K562 (cell line): ENCODE data around the gene MIB2. TPM values are rescaled to one million over a fixed set of nuclear protein-coding genes. Genes with fewer than 3 reads are reported as not detected.
A peak's percentile ranks its signal among the peaks of the same experiment; 100 is the strongest.

ENCODE experiments used
- ATAC-seq: fragments of 200-7000 bp; cut with Tn5 transposase; 3 replicates; pipeline ENCODE4 v1.9.1; 2020; ENCODE audit warnings: moderate library complexity
- BruUV-seq: library from RNA; stranded (reverse); fragments of 400-500 nt; replicated peaks from 2 replicates; lab custom pipeline; 2021; lab: Mats Ljungman, UMichigan
- CTCF ChIA-PET: fragments of 300-600 bp; formaldehyde crosslinking; extraction: SDS; loops from one replicate; lab custom pipeline; 2021; ENCODE audit warnings: low intra/inter-chr PET ratio; lab: Yijun Ruan, JAX
- POLR2A ChIA-PET: fragments of 300-600, 350-650 bp; sonication (Branson Sonifier 250); formaldehyde crosslinking; extraction: SDS; loops from one replicate; lab custom pipeline; 2021; ENCODE audit warnings: antibody characterized with exemption, inconsistent platforms; lab: Yijun Ruan, JAX
- DNase-seq, 4 experiments: peaks; one replicate each; pipeline versions ENCODE4 v3.0.0 to v3.0.0-alpha.2; 2011 to 2018; ENCODE audit warnings: low spot score in 3 of 4, mixed read lengths in 3 of 4; ENCODE audit errors: extremely low read depth in 1 of 4
- FAIRE-seq: peaks from 2 replicates; lab custom pipeline; 2011; peaks lifted over from hg19 to GRCh38; lab: Jason Lieb, UNC
- H2AFZ ChIP-seq: 2 replicates; pipeline ENCODE4 v1.6.0; 2011; ENCODE audit warnings: low read depth, low read length, control low read depth, inconsistent platforms
- H3K27ac ChIP-seq: fragments of 200-600 bp; 3 replicates; pipeline ENCODE4 v1.8.0; 2011; ENCODE audit warnings: low read depth, mild to moderate bottlenecking, control low read depth, inconsistent platforms, low read length, moderate library complexity, mixed read lengths; ENCODE audit errors: extremely low read depth
- H3K27me3 ChIP-seq, 2 experiments: fragments of 300-600 bp in 1 of 2; 2 replicates in 1 of 2; 3 replicates in 1 of 2; pipeline versions ENCODE4 v1.6.0 to v1.8.0; 2011; ENCODE audit warnings: inconsistent platforms in 2 of 2, low read length in 2 of 2, mild to moderate bottlenecking in 1 of 2, mixed read lengths in 1 of 2, moderate library complexity in 1 of 2; ENCODE audit not compliant: control insufficient read depth in 2 of 2, insufficient read depth in 2 of 2
- H3K36me3 ChIP-seq: fragments of 300-600 bp; 3 replicates; pipeline ENCODE4 v1.8.0; 2011; ENCODE audit warnings: mild to moderate bottlenecking, low read length, inconsistent platforms; ENCODE audit not compliant: control insufficient read depth, insufficient read depth
- H3K4me1 ChIP-seq, 2 experiments: fragments of 200-600 bp in 1 of 2; replicated peaks in 1 of 2; 2 replicates in 1 of 2; 3 replicates in 1 of 2; pipeline versions ENCODE4 v1.5.1 to v1.8.0; 2011; ENCODE audit warnings: inconsistent platforms in 2 of 2, low read length in 2 of 2, mild to moderate bottlenecking in 1 of 2, mixed read lengths in 1 of 2, moderate library complexity in 1 of 2; ENCODE audit not compliant: control insufficient read depth in 2 of 2, insufficient read depth in 2 of 2
- H3K4me2 ChIP-seq: 2 replicates; pipeline ENCODE4 v1.6.1; 2011; ENCODE audit warnings: low read length, control low read depth, inconsistent platforms, mixed read lengths; ENCODE audit not compliant: insufficient read depth
- H3K4me3 ChIP-seq: fragments of 200-600 bp; sonication (generic), shearing (Covaris generic); 2 replicates; pipeline ENCODE4 v1.5.1; 2016; ENCODE audit warnings: control low read depth, inconsistent platforms
- H3K79me2 ChIP-seq: fragments of 200-600 bp; 3 replicates; pipeline ENCODE4 v1.8.0; 2011; ENCODE audit warnings: low read length, inconsistent platforms; ENCODE audit not compliant: control insufficient read depth, insufficient read depth
- H3K9ac ChIP-seq, 2 experiments: 2 replicates each; pipeline versions ENCODE4 v1.6.0 to v1.6.1; 2011; ENCODE audit warnings: low read depth in 2 of 2, low read length in 2 of 2, control low read depth in 1 of 2, inconsistent platforms in 1 of 2, mild to moderate bottlenecking in 1 of 2, mixed read lengths in 1 of 2; ENCODE audit not compliant: insufficient read depth in 1 of 2
- H3K9me1 ChIP-seq: one replicate; pipeline ENCODE4 v1.6.0; 2011; ENCODE audit warnings: inconsistent platforms, mild to moderate bottlenecking, low read length, moderate library complexity; ENCODE audit not compliant: control insufficient read depth, insufficient read depth
- H3K9me3 ChIP-seq: replicated peaks from 2 replicates; pipeline ENCODE4 v1.5.1; 2011; ENCODE audit warnings: low read depth, low read length, inconsistent platforms; ENCODE audit not compliant: control insufficient read depth, insufficient read depth
- H4K20me1 ChIP-seq: replicated peaks from 2 replicates; pipeline ENCODE4 v1.6.1; 2011; ENCODE audit warnings: low read length, inconsistent platforms, mixed read lengths; ENCODE audit not compliant: control insufficient read depth, insufficient read depth
- HCFC1 ChIP-seq: IDR thresholded peaks from 2 replicates; pipeline ENCODE4 v1.6.1; 2012; ENCODE audit warnings: low read depth, low read length, improper control_type of control experiment
- HNRNPL ChIP-seq: fragments of 200-400 bp; formaldehyde crosslinking; IDR thresholded peaks from 2 replicates; pipeline ENCODE4 v1.6.1; 2017; ENCODE audit warnings: low read depth, mild to moderate bottlenecking, low read length
- HNRNPUL1 ChIP-seq: fragments of 200-400 bp; formaldehyde crosslinking; IDR thresholded peaks from 2 replicates; pipeline ENCODE4 v1.6.1; 2017; ENCODE audit warnings: low read length
- LEF1 ChIP-seq: fragments of 450-650 bp; IDR thresholded peaks from 2 replicates; pipeline ENCODE4 v1.6.1; 2016; ENCODE audit warnings: mild to moderate bottlenecking
- NR2C2 ChIP-seq, 2 experiments: fragments of 200-800 bp in 1 of 2; sonication (Bioruptor generic) in 1 of 2; sonication (generic) in 1 of 2; formaldehyde crosslinking in 1 of 2; IDR thresholded peaks; 2 replicates each; pipeline versions ENCODE4 v1.6.1 to v1.8.0; 2016 to 2022; ENCODE audit warnings: mild to moderate bottlenecking in 1 of 2, missing compliant biosample characterization in 1 of 2, missing genetic modification characterization in 1 of 2, missing genetic modification reagents in 1 of 2
- RBM17 ChIP-seq: fragments of 200-400 bp; formaldehyde crosslinking; IDR thresholded peaks from 2 replicates; pipeline ENCODE4 v1.6.1; 2017; ENCODE audit warnings: low read depth, mild to moderate bottlenecking, low read length, borderline replicate concordance
- ZNF174 ChIP-seq: fragments of 250-450 bp; sonication (Bioruptor Pico); IDR thresholded peaks from 2 replicates; pipeline ENCODE4 v1.4.0; 2020; ENCODE audit warnings: mild to moderate bottlenecking
- ZNF76 ChIP-seq: fragments of 250-450 bp; sonication (Bioruptor Pico); IDR thresholded peaks from 2 replicates; pipeline ENCODE4 v1.4.0; 2020; ENCODE audit warnings: mild to moderate bottlenecking, moderate library complexity, borderline replicate concordance
- WGBS: fragments of 100-300 bp; shearing (Covaris generic); methylation state at CpG from one replicate; pipeline ENCODE4 v1.1.6; 2016; ENCODE audit warnings: low coverage, mixed read lengths; ENCODE audit not compliant: insufficient coverage; ENCODE audit errors: missing lambda C conversion rate; 5-methylcytosine and 5-hydroxymethylcytosine counted together
- in situ Hi-C: fragments of 300-500 bp; cut with MboI; formaldehyde crosslinking; loops from 4 replicates; pipeline ENCODE4 v1.15.0; 2018; ENCODE audit warnings: inconsistent platforms, mixed read lengths
- intact Hi-C: fragments of 100-400 bp; cut with micrococcal nuclease; formaldehyde crosslinking; loops from 2 replicates; pipeline ENCODE4 v1.14.2; 2022
- polyA plus RNA-seq, 8 experiments: library from polyadenylated mRNA; depleted of rRNA in 4 of 8; stranded (reverse) in 5 of 8; unstranded in 3 of 8; fragments of >200 nt; fragmentation: Nextera tagmentation in 2 of 8; fragmentation: Illumina TruSeq in 1 of 8; extraction: Ambion mirVana in 2 of 8; extraction: Trizol in 1 of 8; gene quantifications; 2 replicates each; pipeline versions ENCODE4 v1.2.1 to v1.2.3, GENCODE V29; 2011 to 2014; ENCODE audit warnings: inconsistent platforms in 1 of 8, missing spikeins in 1 of 8
- total RNA-seq, 7 experiments: library from RNA; depleted of rRNA in 6 of 7; stranded (reverse); fragments of >200 nt in 6 of 7; fragmentation: Illumina TruSeq in 2 of 7; extraction: Trizol in 2 of 7; gene quantifications; 2 replicates each; pipeline versions ENCODE4 v1.2.1 to v1.2.3, GENCODE V29; 2011 to 2021; ENCODE audit warnings: low replicate concordance in 1 of 7
- TF ChIP-seq, protein P1 (sequence below), 2 experiments: fragments of 450-650 bp in 1 of 2; sonication (generic) in 1 of 2; formaldehyde crosslinking in 1 of 2; IDR thresholded peaks in 1 of 2; conservative IDR thresholded peaks in 1 of 2; 2 replicates each; pipeline versions ENCODE4 v1.6.1 to v1.8.1; 2016 to 2023; ENCODE audit warnings: mild to moderate bottlenecking in 2 of 2, moderate library complexity in 2 of 2, inconsistent platforms in 1 of 2, missing genetic modification reagents in 1 of 2

The MIB2 gene
- total and polyA plus RNA-seq, 9 of the 15 experiments (the other 6 are each of a cell fraction or from before 2014, with no cell fraction given): 0.04 to 17.0 (median 4.9) TPM; not detected in 1

GRCh38 chr1:1622788-1623094, 7.4 kb downstream of the MIB2 start (continued):
- TF ChIP-seq RBM17 (no peak), ZNF174 (CRISPR knock-in tag) (no peak), NR2C2 (CRISPR knock-in tag; IDR thresholded peaks at IDR 0.05) (no peak), NR2C2 (tag; IDR thresholded peaks at IDR 0.05) (no peak), LEF1 (no peak), HNRNPUL1 (no peak)
- TF ChIP-seq, protein P1, sequence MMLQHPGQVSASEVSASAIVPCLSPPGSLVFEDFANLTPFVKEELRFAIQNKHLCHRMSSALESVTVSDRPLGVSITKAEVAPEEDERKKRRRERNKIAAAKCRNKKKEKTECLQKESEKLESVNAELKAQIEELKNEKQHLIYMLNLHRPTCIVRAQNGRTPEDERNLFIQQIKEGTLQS (IDR thresholded peaks at IDR 0.05): no peak
- TF ChIP-seq, protein P1 (CRISPR knock-in tag; conservative IDR thresholded peaks at IDR 0.05): no peak

- peaks cover 0 to 95% of the 10 kb centered on the region in 2 experiments; a peak in 3 of 5 replicates for H3K4me1 ChIP-seq
- H4K20me1 ChIP-seq: peaks cover 7% of the 10 kb centered on the region; the same call in 1 of the 2 replicates
- no peaks in the 10 kb centered on the region for H3K79me2 ChIP-seq
- no peak overlapping the region for H2AFZ ChIP-seq
- TF ChIP-seq HNRNPL: peak; percentile 52; the same call in 1 of the 2 replicates
- no peak for TF ChIP-seq HCFC1
- no peak for TF ChIP-seq ZNF76 (CRISPR knock-in tag)
- FAIRE-seq (no peak), DNase-seq (no peak), ATAC-seq (no peak)
- H3K36me3 ChIP-seq: no peaks in the 10 kb centered on the region
- in situ Hi-C loops: no loop called here
- H3K9me1 ChIP-seq: no peaks in the 10 kb centered on the region
- CTCF ChIA-PET: no interaction called here
- POLR2A ChIA-PET: interaction anchor here (0.7 kb wide), 1 partner anchor 112 kb away, joined by 3 read pairs; no protein-coding TSS in a partner anchor
- WGBS: 73% methylated on average over 27 of the region's 33 CpGs
- no peaks in the 10 kb centered on the region for H3K27me3 ChIP-seq
- intact Hi-C loops: no loop called here
- no peaks in the 10 kb centered on the region for H3K9me3 ChIP-seq
- no peak overlapping the region for H3K4me2 ChIP-seq
- no peak overlapping the region for H3K4me3 ChIP-seq
- no peak overlapping the region for H3K27ac ChIP-seq
- H3K9ac ChIP-seq: no peak overlapping the region
- BruUV-seq: no TSS peak
These were observed 7.9 kb downstream of the MIB2 start for GRCh38 chr1:1623181-1623630.
